SKM-1 treated with dmso at 0.1 percent for 144 hours (cell line): ENCODE results near the gene ABHD11.
"Not testable (repeated sequence)": the region's sequence is repeated elsewhere in the genome, so short reads cannot be mapped to it uniquely, and the experiment has no call there.

Source experiments
- DNase-seq: peaks from one replicate; lab custom pipeline; 2025; ENCODE audit not compliant: unreplicated experiment; lab: John Stamatoyannopoulos, UW

Gene ABHD11, protein sequence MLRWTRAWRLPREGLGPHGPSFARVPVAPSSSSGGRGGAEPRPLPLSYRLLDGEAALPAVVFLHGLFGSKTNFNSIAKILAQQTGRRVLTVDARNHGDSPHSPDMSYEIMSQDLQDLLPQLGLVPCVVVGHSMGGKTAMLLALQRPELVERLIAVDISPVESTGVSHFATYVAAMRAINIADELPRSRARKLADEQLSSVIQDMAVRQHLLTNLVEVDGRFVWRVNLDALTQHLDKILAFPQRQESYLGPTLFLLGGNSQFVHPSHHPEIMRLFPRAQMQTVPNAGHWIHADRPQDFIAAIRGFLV

DNA sequence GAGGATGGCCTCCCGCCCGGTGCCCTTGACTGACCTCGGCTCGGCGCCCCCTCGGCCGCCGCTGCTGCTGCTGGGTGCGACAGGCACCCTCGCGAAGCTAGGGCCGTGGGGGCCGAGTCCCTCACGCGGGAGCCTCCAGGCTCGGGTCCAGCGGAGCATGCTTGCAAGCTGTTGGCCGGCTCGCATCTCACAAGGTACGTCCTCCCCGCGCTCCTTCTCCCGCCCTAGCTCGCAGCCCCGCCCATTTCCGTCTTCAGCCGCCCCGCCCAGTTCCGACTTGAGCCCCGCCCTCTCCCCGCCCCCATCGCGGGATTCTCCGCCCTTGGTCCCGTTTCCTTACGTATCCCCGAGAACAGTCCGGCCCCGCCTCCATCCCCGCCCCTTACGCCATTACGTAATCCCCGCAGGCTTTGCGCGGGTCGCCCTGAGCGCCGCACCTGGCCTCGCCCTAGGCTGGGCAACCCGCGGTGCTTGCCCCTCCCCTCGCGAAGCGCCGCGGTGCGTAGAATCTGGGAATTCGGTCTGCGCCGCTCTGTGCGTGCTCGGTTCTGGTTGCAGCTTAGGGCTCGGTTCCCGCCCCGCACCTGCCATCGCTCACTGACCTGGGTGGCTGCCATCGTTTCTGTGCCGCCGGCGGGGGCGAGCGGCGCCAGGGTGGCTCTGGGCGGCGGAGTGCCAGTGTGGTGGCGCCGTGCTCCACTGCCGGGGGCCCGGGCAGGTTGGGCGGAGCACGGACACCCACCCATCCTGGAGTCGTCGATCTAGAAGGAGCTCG lies at the start of gene ABHD11:
Gene ABHD11, minus strand, starts transcription at position 191 of the 775 bp plus-strand sequence. Its CDS starts 32 bp downstream, at position 159.
- DNase-seq = peak; percentile 87

DNA sequence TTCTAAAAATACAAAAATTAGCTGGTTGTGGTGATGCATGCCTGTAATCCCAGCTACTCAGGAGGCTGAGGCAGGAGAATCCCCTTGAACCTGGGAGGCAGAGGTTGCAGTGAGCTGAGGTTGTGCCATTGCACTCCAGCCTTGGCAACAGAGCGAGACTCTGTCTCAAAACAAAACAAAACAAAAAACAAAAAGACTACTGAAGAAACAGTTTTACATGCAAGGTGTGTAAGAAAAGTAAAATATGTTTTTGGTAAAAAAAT lies 49.1 kb upstream of the ABHD11 start:
- not testable (repeated sequence) for DNase-seq

DNA sequence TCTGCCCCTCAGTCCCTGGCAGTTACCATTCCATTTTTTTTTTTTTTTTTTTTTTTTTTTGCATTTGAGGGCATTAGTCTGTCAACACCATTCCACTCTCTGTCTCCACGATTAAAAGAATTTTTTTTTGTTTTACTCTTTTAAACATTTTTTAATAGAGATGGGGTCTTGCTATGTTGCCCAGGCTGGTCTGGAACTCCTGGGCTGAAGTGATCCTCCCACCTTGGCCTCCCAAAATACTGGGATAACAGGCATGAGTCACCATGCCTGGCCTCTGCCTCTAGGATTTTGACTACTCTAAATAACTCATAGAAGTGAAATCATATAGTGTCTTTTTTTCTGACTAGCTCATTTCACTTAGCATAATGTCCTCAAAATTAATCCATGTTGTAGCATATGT lies 48.0 kb upstream of the ABHD11 start:
- DNase-seq = no peak

DNA sequence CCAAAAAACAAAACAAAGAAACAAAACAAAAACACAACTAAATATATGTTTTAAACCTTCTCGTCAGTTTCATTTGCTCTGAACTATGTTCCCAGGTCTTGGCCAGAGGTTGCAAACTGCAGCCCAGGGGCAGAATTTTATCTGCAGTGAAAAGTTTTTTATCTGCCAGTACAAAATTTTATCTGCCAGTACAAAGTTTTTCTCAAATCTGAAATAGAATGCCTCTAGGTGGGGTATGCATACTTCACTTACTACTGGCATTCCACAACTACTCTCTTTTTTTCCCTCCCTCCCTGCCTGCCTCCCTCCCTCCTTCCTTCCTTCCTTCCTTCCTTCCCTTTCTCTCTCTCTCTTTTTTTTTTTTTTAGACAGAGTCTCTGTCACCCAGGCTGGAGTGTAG lies 40.9 kb upstream of the ABHD11 start:
- DNase-seq = no peak

DNA sequence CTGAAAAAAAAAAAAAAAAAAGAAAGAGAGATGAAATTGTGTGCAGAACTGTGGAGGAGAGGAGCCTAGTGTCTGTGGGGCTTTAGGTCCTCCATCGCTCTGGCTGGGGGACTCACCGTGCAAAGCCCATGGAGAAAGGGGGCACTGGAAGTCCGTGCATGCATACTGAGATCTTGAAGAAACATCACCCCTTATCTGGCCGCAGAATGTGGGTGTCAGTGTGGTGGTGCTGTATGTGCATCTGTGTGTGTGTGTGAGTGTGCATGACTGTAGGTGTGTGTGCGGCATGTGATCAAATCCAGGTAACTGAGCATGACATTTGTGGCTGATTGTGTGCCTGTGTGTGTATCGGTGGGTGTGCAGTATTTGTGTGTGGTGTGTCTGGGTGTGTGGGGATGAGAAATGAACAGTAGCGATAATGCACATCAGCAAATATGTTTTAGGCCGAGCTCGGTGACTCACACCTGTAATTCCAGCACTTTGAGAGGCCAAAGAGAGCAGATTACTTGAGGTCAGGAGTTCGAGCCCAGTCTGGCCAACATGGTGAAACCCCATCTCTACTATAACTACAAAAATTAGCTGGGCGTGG lies 40.3 kb upstream of the ABHD11 start:
- DNase-seq = no peak

DNA sequence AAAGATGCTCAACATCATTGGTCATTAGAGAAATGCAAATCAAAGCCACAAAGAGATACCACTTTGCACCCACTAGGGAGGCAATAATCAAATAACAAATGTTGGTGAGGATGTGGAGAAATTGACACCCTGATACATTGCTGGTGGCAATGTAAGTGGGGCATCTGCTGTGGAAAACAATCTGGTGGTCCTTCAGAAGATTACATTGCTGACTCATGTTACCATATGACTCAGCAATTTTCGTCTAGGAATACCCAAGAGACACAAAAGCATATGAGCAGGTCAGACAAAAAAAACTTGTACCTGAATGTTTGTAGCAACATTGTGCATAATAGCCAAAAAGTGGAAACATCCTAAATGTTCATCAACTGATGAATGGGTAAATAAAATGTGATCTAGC lies 36.3 kb upstream of the ABHD11 start:
- DNase-seq = no peak

DNA sequence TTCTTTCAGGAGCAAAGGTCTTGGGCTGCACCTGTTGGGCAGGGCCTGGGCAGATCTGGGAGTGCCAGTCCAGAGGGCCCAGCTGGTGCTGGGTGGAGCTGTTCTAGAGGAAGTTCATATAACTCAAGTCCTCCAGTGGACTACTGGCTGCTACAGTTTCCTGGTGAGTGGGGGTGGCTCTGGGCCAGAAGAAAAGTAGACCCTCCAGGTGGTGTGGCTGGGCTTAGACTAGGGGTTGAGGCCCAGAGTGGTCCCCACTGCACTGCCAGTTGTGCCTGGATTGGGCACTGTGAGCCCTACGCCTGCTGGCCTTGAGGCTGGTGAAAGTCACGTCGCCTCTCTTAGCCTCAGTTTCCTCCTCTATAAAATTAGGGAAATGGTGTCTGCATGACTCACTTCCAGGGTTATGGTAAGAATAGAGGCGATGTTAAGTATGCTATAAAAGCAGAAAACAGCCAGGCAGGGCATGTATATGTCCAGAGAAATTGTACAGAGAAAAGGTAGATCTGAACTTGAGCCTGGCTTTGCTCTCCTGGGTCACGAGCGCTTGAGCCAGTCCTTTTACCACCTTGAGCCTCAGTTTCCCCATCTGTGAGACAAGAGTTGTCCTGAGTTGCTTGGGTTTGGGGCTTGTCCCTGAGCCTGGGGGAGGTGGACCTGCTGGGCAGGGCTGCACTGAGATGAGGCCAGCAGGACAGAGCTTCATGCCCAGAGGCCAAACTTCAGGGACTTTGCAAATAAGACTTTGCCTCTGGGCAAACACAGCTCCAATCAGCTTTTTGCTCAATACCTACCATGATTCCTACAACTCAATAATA lies 35.3 kb upstream of the ABHD11 start:
- DNase-seq = no peak

DNA sequence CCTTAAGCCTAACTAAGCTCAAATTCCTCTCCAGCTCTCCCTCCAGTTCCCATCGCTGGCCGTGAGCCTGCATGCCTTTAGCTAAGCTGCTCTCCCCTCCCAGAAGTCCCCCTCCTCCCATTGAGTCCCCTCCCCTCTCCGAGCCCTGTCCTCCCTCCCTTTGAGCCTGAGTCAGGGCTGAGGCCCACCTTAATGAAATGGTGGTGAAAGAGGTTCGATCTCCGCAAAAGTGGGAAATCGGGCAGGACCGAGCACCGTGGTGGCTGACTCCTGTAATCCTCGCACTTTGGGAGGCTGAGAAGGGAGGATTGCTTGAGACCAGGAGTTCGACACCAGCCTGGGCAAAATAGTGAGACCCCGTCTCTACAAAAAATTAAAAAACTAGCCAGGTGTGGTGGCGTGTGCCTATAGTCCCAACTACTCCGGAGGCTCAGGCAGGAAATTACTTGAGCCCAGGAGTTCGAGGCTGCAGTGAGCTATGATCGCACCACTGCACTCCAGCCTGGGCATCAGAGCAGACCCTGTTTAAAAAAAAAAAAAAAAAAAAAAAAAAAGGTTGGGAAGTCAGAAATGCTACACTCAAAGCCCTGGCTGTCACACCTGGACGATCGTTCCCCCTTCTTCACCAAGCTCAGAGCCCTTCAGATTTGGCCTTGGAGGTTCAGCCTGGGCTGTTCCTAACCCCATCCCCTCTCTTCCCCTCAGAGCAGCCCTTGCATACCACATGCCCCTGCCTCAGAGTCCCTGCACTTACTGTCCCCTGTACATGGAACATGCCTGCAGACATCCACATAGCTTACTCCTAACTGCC lies 32.5 kb upstream of the ABHD11 start:
- DNase-seq = no peak

DNA sequence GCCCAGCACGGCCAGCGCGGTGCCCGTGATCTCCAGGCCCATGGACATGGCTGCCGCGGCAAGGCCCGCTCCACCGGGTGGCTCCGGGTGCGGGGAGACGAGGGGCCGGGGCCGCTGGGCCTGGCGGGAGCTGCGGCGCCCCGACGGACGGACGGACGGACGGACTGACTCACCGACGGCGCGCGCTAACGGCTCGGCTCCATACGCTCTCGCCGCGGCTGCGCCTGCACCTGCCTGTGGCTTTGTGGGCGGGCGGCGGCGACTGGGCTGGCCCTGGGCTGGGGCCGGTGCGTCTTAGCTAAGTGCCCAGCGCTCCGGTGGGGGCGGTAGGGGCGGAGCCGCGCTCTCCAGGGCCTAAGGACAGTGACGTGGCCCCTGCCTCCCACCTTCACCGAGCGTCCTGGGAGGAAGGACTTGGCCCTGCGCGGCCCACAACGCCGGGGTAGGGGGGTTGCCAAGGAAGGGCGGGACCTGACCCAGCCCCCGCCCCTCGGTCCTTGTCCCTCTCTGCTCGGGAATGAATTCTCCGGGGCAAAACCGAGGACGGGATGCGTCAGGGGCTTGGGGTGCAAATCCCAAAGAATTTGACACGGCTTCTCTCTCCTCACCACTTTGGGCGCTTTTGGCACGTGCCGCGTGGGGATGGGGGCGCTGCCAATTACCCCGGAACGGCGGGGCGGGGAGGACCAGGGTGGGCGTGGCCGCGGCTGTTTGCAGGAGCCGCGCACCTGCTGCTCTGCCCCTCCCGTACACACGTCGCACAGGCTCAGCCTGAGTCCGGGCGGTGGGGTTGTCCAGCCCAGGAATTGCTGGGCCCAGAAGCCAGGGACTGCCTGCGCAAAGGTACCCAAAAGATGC lies 31.6 kb upstream of the ABHD11 start, which contains the start of gene CLDN3:
Gene CLDN3, minus strand, starts transcription at position 269 of the 858 bp plus-strand sequence. Its CDS starts 221 bp downstream, at position 48.
- DNase-seq = no peak

DNA sequence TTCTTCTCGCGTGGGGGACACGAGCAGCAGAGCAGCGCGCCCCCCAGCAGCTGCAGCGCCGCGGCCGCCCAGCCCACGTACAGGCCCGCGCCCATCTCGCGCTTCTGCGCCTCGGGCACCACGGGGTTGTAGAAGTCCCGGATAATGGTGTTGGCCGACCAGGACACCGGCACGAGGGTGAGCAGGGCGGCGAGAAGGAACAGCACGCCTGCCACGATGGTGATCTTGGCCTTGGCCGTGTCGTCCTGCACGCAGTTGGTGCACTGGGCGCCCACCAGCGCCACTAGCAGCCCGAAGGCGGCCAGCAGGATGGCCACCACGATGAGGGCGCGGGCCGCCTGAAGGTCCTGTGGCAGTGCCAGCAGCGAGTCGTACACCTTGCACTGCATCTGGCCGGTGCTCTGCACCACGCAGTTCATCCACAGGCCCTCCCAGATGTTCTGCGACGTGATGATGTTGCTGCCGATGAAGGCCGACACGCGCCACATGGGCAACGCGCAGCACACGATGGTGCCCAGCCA lies 30.9 kb upstream of the ABHD11 start:
- no peak for DNase-seq

DNA sequence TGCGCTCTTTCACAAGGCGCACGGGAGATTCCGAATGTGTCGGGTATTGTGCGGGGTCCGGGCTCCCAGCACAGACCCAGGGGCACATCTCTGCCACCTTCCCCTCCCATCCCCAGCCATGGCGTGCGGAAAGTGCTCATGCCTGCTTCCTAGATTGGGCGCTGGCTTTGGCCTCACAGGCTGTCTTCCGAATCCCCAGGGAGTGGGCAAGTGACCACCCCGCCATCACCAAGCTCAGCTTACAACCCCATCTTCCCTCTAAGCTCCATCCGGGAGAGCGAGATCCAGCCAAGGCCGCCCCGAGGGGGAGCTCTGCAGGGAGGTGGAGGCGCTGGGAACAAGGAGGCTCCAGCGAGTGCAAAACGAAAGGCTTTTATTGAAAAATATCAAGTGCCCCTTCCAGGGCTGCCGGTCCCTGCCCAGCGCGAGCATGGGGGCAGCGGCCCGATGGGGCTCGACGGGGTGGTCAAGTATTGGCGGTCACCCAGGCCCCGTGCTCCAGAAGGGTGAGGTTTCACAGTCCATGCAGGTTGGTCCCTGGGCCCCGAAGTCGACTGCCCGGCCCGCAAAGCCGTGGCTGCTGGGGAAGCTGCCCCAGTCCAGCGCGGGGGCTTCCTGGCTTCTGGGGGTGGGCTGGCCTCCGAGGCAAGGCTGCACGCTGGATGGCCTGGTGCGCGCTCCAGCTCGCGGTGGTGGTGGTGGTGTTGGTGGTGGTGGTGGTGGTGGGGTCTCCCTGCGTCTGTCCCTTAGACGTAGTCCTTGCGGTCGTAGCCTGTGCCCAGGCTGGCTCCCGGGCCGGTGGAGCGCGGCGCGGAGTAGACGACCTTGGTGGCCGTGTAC lies 30.3 kb upstream of the ABHD11 start:
- no peak for DNase-seq

DNA sequence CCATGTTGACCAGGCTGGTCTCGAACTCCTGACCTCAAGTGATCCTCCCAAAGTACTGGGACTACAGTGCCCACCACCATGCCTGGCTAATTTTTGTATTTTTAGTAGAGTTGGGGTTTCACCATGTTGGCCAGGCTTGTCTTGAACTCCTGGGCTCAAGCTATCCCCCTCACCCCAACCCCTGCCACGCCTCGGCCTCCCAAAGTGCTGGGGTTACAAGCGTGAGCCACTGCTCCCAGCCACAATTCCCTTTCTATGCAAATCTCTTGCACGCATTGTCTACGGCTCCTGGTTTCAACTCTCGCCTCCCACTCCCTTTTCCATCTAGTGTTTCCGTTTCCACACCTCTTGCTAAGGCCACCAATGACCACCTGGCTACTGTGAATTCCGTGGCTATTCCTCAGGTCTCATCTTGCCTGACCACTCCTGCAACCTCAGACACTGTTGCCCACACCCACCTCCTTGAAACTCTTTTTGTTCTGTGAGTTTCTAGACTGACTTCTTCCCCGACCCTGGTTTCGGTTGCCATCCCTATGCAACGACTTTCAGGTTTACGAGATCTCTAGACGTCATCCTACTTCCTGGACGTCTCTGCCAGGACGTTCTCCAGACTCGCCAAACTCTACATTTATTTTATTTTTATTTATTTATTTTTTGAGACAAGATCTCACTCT lies 28.1 kb upstream of the ABHD11 start:
- DNase-seq = no peak

DNA sequence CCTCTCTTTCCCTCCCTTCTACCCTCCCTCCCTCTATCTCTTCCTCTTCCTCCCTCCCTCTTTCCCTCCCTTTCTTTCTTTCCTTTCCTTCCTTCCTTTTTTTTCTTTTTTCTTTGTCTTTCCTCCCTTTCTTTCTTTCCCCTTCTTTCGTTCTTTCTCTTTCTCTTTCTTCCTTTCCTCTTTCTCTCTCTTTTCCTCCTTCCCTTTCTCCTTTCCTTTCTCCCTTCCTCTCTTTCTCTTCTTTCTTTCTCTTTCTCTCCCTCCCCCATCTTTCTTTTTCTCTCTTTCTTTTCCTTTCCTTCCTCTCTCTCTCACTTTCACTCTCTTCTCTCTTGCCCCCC lies 24.0 kb upstream of the ABHD11 start:
- no peak for DNase-seq

DNA sequence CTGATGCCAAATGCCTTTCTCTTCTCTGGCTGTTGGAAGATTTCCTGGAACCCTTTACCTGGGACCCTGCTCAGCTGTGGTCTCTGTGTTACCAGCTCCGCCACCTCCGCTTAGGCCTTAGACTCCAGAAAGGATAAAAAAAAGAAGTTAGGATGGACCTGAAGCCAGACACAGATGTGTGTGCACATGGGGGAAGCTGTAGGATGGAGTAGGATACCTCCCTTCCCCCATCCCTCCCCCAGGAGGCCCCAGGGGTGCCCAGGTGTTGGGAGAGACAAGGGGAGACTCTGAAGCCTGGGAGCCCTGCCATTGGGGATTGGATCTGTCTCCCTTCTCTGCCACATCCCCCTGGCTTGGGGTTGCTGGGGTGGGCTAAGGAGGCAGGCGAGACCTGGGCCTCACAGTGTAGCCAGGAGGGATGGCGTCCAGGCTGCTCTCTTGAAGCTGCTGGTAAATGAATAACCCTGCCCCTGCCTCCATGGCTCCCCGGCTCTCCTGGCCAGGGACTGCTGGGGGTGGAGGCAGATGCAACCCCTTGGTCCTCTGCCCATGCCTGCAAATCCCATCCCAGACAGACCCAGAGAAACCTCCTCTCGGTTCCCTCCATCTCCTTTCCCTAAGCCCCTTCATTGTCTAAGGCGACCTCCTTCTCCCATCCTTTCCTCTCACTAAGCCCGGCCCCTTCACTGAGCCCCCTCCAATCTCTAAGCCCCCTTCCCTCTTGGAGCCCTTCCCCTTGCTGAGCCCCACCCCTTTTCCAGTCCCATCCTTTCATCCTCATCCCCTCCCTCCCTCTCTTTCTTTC lies 23.5 kb upstream of the ABHD11 start:
- DNase-seq = no peak

DNA sequence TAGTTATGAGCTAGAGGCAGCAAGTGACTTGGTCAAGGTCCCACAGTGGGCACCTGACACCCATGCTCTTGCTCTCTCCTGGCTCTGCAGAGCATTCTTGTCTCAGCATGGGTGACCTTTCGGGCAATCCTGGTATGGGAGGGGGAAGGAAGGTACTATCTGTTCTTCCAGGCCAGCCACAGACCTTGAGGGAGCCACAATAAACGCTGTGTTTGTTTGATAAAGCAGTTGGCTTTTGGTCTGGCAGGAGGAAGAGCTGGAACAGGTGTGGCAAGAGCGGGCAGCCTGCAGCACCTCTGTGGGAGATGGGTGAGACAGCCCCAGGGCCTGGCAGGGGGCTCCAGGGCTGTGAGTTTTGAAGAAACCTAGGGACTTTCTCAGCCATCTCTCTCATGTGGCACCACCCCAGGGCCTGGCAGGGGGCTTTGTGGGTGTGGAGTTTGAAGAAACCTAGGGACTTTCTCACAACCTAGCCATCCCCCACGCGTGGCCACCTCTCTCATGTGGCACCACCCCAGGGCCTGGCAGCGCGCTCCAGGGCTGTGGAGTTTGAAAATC lies 20.1 kb upstream of the ABHD11 start:
- DNase-seq = no peak

DNA sequence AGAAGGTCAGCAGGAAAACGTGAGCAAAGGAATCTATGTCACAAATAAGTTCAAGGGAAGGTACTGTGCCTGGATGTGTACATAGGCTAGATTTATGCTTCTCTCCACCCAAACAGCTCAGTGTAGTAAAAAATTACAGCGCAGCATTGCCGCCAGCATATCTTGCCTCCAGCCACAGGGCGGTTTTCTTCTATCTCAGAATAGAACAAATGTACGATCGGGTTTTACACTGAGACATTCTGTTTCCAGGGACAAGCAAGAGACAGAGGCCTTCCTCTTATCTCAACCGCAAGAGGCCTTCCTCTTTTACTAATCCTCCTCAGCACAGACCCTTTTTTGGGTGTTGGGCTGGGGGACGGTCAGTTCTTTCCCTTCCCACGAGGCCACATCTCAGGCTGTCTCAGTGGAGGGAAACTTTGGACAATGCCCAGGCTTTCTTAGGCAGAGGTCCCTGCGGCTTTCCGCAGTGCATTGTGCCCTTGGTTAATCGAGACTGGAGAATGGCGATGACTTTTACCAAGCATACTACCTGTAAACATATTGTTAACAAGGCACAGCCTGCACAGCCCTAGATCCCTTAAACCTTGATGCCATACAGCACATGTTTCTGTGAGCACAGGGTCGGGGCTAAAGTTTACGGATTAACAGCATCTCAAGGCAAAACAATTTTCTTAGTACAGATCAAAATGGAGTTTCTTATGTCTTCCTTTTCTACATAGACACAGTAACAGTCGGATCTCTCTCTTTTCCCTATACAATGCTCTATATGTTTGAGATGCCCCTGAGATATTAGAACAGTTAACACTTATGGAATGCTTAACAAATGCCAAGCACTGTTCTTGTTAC lies 11.6 kb upstream of the ABHD11 start:
- DNase-seq = peak; percentile 78
